SU-DHL-6 (cell line): ENCODE results near the gene ODAD2.
"Not testable (repeated sequence)": the region's sequence is repeated elsewhere in the genome, so short reads cannot be mapped to it uniquely, and the experiment has no call there.

Source experiments
- H2AFZ ChIP-seq: fragments of 200-600 bp; sonication (generic); 2 replicates; pipeline ENCODE4 v1.6.1; 2014; ENCODE audit warnings: low read depth, mild to moderate bottlenecking, moderate library complexity, mixed read lengths, antibody characterized with exemption, low read length; ENCODE audit not compliant: severe bottlenecking
- H3F3A ChIP-seq: fragments of 200-600 bp; shearing (Covaris generic); 2 replicates; pipeline ENCODE4 v1.6.0; 2016; ENCODE audit warnings: antibody characterized with exemption, mild to moderate bottlenecking; ENCODE audit not compliant: insufficient read depth
- H3K27ac ChIP-seq: fragments of 200-600 bp; sonication (generic); 2 replicates; pipeline ENCODE4 v1.5.1; 2016; ENCODE audit warnings: low read depth, mild to moderate bottlenecking, low read length, moderate library complexity, mixed read lengths
- H3K27me3 ChIP-seq: fragments of 200-600 bp; sonication (generic), shearing (Covaris generic); 2 replicates; pipeline ENCODE4 v1.6.0; 2014; ENCODE audit warnings: mild to moderate bottlenecking, low read length
- H3K36me3 ChIP-seq: fragments of 200-600 bp; sonication (generic); 2 replicates; pipeline ENCODE4 v1.6.1; 2014; ENCODE audit warnings: mild to moderate bottlenecking, low read length, mixed read lengths
- H3K4me2 ChIP-seq: fragments of 300-600, 200-600 bp; shearing (Covaris generic), sonication (generic); 2 replicates; pipeline ENCODE4 v1.6.0; 2014; ENCODE audit warnings: low read length, low read depth, mild to moderate bottlenecking; ENCODE audit not compliant: poor library complexity, severe bottlenecking
- H3K4me3 ChIP-seq: fragments of 200-600 bp; sonication (generic); 2 replicates; pipeline ENCODE4 v1.5.1; 2014; ENCODE audit warnings: antibody characterized with exemption, low read length, mild to moderate bottlenecking, mixed read lengths; ENCODE audit not compliant: insufficient read depth, poor library complexity, severe bottlenecking
- H3K79me2 ChIP-seq: fragments of 200-600 bp; sonication (generic); 2 replicates; pipeline ENCODE4 v1.6.1; 2014; ENCODE audit warnings: mild to moderate bottlenecking, low read length, moderate library complexity; ENCODE audit not compliant: insufficient read depth
- H3K9ac ChIP-seq: fragments of 200-600 bp; sonication (generic); 2 replicates; pipeline ENCODE4 v1.7.0; 2014; ENCODE audit warnings: mild to moderate bottlenecking, low read length
- H3K9me2 ChIP-seq: fragments of 200-600 bp; sonication (generic); replicated peaks from 2 replicates; pipeline ENCODE4 v1.6.1; 2014; ENCODE audit warnings: low read length; ENCODE audit not compliant: insufficient read depth
- H3K9me3 ChIP-seq: fragments of 200-600 bp; sonication (generic); 2 replicates; pipeline ENCODE4 v1.6.1; 2014; ENCODE audit warnings: low read length, mixed read lengths; ENCODE audit not compliant: insufficient read depth
- H4K20me1 ChIP-seq: fragments of 200-600 bp; sonication (generic); 2 replicates; pipeline ENCODE4 v1.6.1; 2014; ENCODE audit warnings: low read depth, mild to moderate bottlenecking, antibody characterized with exemption, low read length, moderate library complexity, mixed read lengths
- EZH2phosphoT487 ChIP-seq: fragments of 200-600 bp; sonication (generic), shearing (Covaris generic); conservative IDR thresholded peaks from 2 replicates; pipeline ENCODE4 v1.6.1; 2018; ENCODE audit warnings: mild to moderate bottlenecking, antibody characterized with exemption, low read length, moderate library complexity, mixed read lengths
- TF ChIP-seq, protein P1 (sequence below): fragments of 200-600 bp; sonication (generic); IDR thresholded peaks from one replicate; pipeline ENCODE4 v1.5.1; 2017; ENCODE audit warnings: antibody characterized with exemption, mild to moderate bottlenecking, low read length, moderate library complexity; ENCODE audit not compliant: insufficient read depth, poor library complexity, severe bottlenecking

ODAD2 gene

DNA sequence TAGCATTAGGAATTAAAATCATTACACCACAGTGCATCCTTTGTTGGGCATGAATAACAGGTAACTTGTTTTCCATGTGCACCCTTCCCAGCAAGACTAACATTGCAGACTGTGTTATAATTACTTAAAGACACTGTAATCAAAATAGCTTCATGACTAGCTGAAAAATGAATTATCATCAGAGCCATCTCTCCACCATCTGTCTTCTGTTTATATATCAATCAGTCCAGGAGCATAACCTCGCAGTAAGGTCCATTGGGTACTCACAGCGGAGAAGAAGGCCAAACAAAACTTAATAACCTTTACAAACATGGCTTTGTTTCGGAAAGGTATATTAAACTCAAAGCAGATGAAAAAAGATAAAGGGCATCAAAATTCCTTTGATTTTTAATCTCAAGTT, 90.6 kb downstream of the ODAD2 start:
- H3K9me3 ChIP-seq: no peaks in the 10 kb centered on the region
- no peak overlapping the region for H2AFZ ChIP-seq
- H3K9me2 ChIP-seq: no peaks in the 10 kb centered on the region
- H4K20me1 ChIP-seq: no peaks in the 10 kb centered on the region
- H3K36me3 ChIP-seq: no peaks in the 10 kb centered on the region
- H3F3A ChIP-seq: no peaks in the 10 kb centered on the region
- no peak overlapping the region for H3K4me2 ChIP-seq
- no peak overlapping the region for H3K4me3 ChIP-seq
- no peaks in the 10 kb centered on the region for H3K27me3 ChIP-seq
- H3K9ac ChIP-seq: no peak overlapping the region
- no peak overlapping the region for H3K27ac ChIP-seq
- H3K79me2 ChIP-seq: no peaks in the 10 kb centered on the region
- TF ChIP-seq, protein P1, sequence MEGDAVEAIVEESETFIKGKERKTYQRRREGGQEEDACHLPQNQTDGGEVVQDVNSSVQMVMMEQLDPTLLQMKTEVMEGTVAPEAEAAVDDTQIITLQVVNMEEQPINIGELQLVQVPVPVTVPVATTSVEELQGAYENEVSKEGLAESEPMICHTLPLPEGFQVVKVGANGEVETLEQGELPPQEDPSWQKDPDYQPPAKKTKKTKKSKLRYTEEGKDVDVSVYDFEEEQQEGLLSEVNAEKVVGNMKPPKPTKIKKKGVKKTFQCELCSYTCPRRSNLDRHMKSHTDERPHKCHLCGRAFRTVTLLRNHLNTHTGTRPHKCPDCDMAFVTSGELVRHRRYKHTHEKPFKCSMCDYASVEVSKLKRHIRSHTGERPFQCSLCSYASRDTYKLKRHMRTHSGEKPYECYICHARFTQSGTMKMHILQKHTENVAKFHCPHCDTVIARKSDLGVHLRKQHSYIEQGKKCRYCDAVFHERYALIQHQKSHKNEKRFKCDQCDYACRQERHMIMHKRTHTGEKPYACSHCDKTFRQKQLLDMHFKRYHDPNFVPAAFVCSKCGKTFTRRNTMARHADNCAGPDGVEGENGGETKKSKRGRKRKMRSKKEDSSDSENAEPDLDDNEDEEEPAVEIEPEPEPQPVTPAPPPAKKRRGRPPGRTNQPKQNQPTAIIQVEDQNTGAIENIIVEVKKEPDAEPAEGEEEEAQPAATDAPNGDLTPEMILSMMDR: no peak
- TF ChIP-seq EZH2phosphoT487: no peak

DNA sequence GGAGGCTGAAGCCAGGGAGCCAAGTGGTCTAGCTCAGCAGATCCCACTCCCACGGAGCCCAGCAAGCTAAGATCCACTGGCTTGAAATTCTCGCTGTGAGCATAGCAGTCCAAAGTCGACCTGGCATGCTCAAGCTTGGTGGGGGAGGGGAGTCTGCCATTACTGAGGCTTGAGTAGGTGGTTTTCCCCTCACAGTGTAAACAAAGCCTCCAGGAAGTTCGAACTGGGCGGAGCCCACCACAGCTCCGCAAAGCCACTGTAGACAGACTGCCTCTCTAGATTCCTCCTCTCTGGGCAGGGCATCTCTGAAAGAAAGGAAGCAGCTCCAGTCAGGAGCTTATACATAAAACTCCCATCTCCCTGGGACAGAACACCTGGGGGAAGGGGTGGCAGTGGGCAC, 99.4 kb downstream of the ODAD2 start:
- not testable (repeated sequence) for H3K79me2 ChIP-seq, H3K27ac ChIP-seq, H2AFZ ChIP-seq, H3K4me3 ChIP-seq, H3K4me2 ChIP-seq, H3F3A ChIP-seq, H3K36me3 ChIP-seq, H3K9me3 ChIP-seq, H4K20me1 ChIP-seq, H3K9me2 ChIP-seq, H3K9ac ChIP-seq, H3K27me3 ChIP-seq

DNA sequence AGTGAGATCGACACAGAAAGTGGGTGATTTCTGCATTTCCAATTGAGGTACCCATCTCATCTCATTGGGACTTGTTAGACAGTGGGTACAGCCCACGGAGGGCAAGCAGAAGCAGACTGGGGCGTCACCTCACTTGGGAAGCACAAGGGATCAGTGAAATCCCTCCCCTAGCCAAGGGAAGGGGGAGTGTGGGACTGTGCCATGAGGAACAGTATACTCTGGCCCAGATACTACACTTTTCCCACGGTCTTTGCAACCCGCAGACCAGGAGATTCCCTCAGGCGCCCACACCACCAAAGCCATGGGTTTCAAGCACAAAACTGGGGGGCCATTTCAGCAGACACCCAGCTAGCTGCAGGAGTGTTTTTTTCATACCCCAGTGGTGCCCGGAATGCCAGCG, 99.8 kb downstream of the ODAD2 start:
- Histone ChIP-seq H2AFZ (no peak overlapping the region), H3K9ac (no peak overlapping the region), H4K20me1 (no peaks in the 10 kb centered on the region), H3K27ac (no peak overlapping the region), H3K4me3 (no peak overlapping the region), H3K9me3 (no peaks in the 10 kb centered on the region), H3K79me2 (no peaks in the 10 kb centered on the region), H3F3A (no peaks in the 10 kb centered on the region), H3K36me3 (no peaks in the 10 kb centered on the region), H3K27me3 (no peaks in the 10 kb centered on the region), H3K9me2 (no peaks in the 10 kb centered on the region), H3K4me2 (no peak overlapping the region)
- no peak for TF ChIP-seq EZH2phosphoT487
- TF ChIP-seq, protein P1: no peak

DNA sequence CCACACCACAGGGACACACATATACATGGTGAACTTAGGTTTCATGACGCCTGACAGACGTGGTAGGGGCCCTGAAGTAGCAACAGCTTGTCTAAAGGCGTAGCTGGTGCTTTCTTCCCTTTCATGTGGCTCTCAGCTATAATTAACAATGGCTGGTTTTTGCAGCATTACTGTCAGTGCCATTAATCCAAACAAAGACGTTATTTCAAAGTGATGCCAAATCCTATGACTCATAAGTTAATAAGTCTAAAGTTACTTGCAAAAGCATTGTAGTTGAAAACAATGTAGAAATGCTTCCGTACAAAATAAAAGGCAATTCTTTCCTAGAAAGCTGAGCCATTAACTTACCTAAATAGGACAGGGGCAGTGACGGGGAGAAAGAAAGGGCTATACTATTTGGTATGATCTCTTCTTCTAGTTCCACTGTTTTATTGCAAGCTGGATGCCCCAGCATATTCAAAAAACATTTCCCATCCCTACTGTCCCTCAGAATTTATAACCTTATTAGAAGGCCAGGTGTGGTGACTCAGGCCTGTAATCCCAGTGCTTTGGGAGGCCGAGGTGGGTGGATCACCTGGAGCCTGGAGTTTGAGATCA, 105.4 kb downstream of the ODAD2 start:
- H3K9me3 ChIP-seq: no peaks in the 10 kb centered on the region
- TF ChIP-seq, protein P1: no peak
- no peak for TF ChIP-seq EZH2phosphoT487
- H3K9me2 ChIP-seq: no peaks in the 10 kb centered on the region
- no peaks in the 10 kb centered on the region for H3K36me3 ChIP-seq
- H3K27me3 ChIP-seq: no peaks in the 10 kb centered on the region
- H3K9ac ChIP-seq: no peak overlapping the region
- no peak overlapping the region for H2AFZ ChIP-seq
- no peaks in the 10 kb centered on the region for H3K79me2 ChIP-seq
- H3K4me2 ChIP-seq: no peak overlapping the region
- H3K4me3 ChIP-seq: no peak overlapping the region
- H4K20me1 ChIP-seq: no peaks in the 10 kb centered on the region
- H3K27ac ChIP-seq: no peak overlapping the region
- H3F3A ChIP-seq: no peaks in the 10 kb centered on the region
